Lower leg skin (tissue), 3 donors: ENCODE data around the gene CEP170.

Experiments
- POLR2A ChIP-seq, 2 donors: fragments of 450-650 bp; IDR thresholded peaks; one replicate each; pipeline ENCODE4 v1.6.1; 2016 to 2017; ENCODE audit warnings: antibody characterized with exemption in 2 of 2, mild to moderate bottlenecking in 1 of 2, moderate library complexity in 1 of 2
- TF ChIP-seq, protein P1 (sequence below), 3 donors: fragments of 450-650 bp; IDR thresholded peaks; one replicate each; pipeline ENCODE4 v1.5.1; 2016; ENCODE audit warnings: antibody characterized with exemption in 3 of 3, mild to moderate bottlenecking in 3 of 3, moderate library complexity in 2 of 3

DNA sequence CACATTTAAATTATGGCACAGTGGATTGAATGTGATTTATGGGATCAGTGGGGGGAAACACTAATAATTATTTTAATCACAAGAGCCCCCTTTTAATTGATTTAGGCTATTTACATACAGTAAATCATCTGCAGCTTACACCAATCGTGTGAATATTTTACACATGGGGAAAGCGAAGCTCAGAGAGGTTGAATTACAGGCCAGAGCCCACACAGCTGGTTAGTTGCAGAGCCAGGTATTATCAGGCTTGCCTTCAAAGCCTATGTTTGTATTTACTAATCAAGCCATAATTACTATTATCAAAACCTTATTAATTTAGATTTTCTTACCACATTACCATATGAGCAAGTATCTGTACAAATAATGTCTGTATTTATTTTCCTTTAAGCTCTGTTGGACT is 1.5 kb upstream of the CEP170 start:
- TF ChIP-seq, protein P1, sequence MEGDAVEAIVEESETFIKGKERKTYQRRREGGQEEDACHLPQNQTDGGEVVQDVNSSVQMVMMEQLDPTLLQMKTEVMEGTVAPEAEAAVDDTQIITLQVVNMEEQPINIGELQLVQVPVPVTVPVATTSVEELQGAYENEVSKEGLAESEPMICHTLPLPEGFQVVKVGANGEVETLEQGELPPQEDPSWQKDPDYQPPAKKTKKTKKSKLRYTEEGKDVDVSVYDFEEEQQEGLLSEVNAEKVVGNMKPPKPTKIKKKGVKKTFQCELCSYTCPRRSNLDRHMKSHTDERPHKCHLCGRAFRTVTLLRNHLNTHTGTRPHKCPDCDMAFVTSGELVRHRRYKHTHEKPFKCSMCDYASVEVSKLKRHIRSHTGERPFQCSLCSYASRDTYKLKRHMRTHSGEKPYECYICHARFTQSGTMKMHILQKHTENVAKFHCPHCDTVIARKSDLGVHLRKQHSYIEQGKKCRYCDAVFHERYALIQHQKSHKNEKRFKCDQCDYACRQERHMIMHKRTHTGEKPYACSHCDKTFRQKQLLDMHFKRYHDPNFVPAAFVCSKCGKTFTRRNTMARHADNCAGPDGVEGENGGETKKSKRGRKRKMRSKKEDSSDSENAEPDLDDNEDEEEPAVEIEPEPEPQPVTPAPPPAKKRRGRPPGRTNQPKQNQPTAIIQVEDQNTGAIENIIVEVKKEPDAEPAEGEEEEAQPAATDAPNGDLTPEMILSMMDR (IDR thresholded peaks at IDR 0.05) = no peak
- TF ChIP-seq POLR2A (IDR thresholded peaks at IDR 0.05) = no peak
